Uterus (tissue), 2 donors: Measurements from ENCODE around the gene CAMTA1.

ENCODE experiments used
- POLR2A ChIP-seq, 2 donors: fragments of 450-650 bp; IDR thresholded peaks; one replicate each; pipeline ENCODE4 v1.6.1; 2016; ENCODE audit warnings: antibody characterized with exemption in 2 of 2, mild to moderate bottlenecking in 1 of 2, moderate library complexity in 1 of 2
- TF ChIP-seq, protein P1 (sequence below), 4 experiments: fragments of 200-600 bp in 2 of 4; fragments of 450-650 bp in 2 of 4; sonication (generic) in 2 of 4; IDR thresholded peaks; one replicate each; pipeline ENCODE4 v1.5.1; 2016 to 2019; ENCODE audit warnings: antibody characterized with exemption in 4 of 4, mild to moderate bottlenecking in 2 of 4, moderate library complexity in 1 of 4

DNA sequence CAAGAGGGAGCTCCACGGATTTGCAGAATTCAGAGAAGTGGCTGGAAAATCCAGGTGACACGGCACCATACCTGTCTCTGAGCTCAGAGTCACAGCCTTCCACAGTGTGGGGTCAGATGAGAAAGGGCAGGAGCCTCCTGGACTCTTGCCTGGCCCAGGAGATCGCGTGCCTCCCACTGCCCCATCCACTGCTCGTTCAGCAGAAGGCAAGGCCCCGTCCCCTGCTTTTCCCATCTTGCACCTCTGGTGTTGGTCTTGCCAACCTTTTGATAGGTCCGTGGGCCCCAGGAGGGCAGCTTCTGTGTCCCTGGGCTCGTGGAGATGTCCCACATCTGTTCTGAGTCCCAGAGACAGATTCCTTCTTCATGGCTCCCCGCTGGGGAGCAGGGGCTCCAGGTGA lies 902.2 kb downstream of the CAMTA1 start:
- TF ChIP-seq, protein P1, sequence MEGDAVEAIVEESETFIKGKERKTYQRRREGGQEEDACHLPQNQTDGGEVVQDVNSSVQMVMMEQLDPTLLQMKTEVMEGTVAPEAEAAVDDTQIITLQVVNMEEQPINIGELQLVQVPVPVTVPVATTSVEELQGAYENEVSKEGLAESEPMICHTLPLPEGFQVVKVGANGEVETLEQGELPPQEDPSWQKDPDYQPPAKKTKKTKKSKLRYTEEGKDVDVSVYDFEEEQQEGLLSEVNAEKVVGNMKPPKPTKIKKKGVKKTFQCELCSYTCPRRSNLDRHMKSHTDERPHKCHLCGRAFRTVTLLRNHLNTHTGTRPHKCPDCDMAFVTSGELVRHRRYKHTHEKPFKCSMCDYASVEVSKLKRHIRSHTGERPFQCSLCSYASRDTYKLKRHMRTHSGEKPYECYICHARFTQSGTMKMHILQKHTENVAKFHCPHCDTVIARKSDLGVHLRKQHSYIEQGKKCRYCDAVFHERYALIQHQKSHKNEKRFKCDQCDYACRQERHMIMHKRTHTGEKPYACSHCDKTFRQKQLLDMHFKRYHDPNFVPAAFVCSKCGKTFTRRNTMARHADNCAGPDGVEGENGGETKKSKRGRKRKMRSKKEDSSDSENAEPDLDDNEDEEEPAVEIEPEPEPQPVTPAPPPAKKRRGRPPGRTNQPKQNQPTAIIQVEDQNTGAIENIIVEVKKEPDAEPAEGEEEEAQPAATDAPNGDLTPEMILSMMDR (IDR thresholded peaks at IDR 0.05): no peak
- no peak for TF ChIP-seq POLR2A (IDR thresholded peaks at IDR 0.05)
